Hematopoietic multipotent progenitor cell treated with erythropoietin and hydrocortisone succinate and interleukin-3 and kit ligand, for 6 days (in vitro differentiated cells): Measurements from ENCODE around the gene XKR3.
"Not testable (repeated sequence)": the region's sequence is repeated elsewhere in the genome, so short reads cannot be mapped to it uniquely, and the experiment has no call there.

Source experiments
- DNase-seq: peaks from one replicate; pipeline ENCODE4 v3.0.0-alpha.2; 2015

XKR3 gene

DNA sequence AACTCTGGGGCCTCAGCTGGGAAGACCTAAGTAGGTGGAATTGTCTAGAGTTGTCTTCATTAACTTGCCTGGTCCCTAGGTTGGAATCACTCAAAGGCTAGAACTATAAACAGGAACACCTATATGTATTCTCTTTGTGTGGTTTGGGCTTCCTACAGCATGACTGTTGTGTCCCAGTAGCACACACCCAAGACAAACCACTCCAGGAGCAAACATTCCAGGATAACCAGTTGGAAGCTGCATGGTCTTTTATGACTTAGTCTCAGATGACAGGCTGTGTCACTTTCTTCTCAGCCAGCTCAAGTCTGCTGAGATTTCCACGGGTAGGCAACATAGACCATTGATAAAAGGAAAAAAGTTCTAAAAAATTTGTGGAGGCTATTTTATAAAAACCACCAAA, 90.9 kb downstream of the XKR3 start:
- DNase-seq, result not testable (repeated sequence)
